HG03432 (cell line): ENCODE results near the gene BOLA1.
"Not testable (repeated sequence)": the region's sequence is repeated elsewhere in the genome, so short reads cannot be mapped to it uniquely, and the experiment has no call there.

Experiments used
- ATAC-seq: cut with Tn5 transposase; IDR thresholded peaks from one replicate; pipeline ENCODE4 v1.9.1; 2021; ENCODE audit warnings: mild to moderate bottlenecking, moderate library complexity; ENCODE audit not compliant: unreplicated experiment

BOLA1 gene

DNA sequence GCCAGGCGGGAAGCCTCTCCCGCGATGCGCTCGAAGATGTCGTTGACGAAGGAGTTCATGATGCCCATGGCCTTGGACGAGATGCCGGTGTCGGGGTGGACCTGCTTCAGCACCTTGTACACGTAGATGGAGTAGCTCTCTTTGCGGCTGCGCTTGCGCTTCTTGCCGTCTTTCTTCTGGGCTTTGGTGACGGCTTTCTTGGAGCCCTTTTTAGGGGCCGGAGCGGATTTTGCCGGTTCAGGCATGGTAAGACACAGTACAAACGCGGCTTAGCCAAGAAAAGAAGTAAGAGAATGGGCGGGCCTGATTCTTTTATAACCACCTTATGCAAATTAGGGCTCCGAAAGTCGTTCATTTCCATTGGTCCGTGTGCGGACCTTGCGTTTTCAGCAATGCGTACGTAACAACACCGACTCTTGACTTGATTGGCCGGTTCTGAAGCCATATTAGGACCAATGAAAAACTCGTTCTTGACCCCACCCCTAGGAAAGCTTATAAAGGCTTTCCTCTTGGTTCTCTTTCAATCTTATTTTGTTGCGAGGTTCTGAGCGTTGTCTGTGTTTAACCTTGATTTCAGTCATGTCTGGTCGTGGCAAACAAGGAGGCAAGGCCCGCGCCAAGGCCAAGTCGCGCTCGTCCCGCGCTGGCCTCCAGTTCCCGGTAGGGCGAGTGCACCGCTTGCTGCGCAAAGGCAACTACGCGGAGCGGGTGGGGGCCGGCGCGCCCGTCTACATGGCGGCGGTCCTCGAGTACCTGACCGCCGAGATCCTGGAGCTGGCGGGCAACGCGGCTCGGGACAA is 12.8 kb upstream of the BOLA1 start:
- ATAC-seq, result peak; percentile 55

DNA sequence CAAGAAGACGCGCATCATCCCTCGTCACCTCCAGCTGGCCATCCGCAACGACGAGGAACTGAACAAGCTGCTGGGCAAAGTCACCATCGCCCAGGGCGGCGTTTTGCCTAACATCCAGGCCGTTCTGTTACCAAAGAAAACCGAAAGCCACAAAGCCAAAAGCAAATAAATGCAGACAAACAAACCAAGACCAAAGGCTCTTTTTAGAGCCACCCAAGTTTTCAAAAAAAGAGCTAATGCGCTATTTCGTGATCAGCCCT is 12.2 kb upstream of the BOLA1 start:
- not testable (repeated sequence) for ATAC-seq

DNA sequence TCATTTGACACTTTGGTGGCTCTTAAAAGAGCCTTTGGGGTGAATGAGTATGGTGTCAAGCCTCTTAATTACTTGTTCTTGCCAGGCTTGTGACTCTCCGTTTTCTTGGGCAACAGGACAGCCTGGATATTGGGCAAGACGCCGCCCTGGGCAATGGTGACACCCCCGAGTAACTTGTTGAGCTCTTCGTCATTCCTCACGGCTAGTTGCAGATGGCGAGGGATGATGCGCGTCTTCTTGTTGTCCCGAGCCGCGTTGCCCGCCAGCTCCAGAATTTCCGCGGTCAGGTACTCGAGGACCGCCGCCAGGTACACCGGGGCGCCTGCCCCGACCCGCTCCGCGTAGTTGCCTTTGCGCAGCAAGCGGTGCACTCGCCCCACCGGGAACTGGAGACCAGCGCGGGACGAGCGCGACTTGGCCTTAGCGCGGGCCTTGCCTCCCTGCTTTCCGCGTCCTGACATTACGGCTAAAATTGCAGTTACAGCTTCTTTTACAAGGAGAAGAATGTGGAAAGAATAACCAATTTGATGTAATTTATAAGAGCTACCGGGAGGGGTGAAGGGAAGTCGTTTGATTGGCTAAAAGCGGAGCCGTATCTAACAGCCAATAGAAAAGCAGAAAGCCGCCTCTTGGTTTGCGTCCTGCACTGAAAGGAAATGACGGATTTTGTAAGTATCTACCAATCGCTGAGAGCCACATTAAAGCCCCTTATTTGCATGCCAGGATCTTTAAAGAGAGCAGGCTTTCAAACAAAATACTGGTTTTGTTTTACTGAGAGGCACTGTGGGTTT is 11.7 kb upstream of the BOLA1 start:
- peak; percentile 42 for ATAC-seq

DNA sequence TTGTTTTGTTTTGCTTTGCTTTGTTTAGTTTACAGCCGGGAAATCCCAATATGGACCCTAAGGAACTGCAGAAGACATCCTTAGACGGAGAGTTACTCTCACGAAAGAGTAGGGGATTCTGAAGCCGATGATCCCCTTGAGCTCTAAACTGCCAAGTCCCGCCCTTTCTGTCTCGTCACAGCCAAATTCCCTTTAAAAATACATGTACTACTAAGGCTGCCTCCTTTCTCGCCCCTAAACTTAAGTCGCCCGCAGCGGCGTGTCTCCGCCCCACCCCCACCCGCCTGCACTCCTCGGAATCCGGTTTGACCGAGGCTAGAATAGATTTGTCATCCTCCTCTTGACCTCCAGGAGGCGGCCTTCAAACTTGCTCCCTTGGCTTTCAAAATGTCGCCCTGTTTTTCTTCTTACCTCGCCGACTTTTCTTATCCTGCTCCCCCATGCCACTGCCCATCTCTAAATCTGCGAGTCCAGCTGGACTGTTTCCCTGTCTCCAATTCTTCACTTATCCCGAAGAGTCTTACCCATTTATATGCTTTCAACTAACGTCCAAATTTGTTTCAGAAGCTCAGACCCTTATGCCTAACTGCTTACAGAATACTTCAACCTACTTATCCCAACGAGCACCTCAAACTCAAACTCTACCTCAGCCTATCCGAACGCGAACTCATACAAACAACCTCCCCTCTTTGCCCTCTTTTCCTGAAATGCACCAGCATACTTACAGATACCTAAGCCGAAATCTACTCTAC is 10.9 kb upstream of the BOLA1 start:
- ATAC-seq, result peak; percentile 34

DNA sequence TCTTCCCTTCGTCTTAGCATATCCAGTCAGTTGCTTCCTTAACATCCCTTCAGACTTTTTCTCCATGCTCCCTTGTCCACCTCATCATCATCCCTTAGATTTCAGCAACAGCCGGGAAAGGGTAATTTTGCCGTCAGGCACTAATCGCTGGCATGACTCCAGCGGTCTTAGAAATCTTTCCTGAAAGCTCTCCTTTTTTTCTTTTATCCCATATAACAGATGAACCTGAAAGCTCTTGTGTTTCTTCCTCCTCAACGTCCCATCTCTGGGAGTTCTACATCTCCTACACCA is 10.4 kb upstream of the BOLA1 start:
- no peak for ATAC-seq

DNA sequence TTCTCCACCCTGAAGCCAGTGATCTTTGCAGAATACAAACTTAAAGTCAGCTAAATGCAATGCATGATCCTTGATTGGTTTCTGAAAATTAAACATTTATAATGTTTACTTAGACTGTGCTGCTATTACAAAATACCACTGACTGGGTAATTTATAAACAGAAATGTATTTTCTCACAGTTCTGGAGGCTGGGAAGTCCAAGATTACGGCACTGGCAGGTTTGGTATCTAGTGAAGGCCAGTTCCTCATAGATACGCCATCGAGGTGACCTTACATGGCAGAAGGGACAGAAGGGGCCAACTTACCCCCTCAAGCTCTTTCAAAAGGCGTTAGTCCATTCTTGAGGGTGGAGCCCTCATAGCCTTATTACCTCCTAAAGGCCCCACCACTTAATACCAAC is 2.8 kb upstream of the BOLA1 start:
- no peak for ATAC-seq

DNA sequence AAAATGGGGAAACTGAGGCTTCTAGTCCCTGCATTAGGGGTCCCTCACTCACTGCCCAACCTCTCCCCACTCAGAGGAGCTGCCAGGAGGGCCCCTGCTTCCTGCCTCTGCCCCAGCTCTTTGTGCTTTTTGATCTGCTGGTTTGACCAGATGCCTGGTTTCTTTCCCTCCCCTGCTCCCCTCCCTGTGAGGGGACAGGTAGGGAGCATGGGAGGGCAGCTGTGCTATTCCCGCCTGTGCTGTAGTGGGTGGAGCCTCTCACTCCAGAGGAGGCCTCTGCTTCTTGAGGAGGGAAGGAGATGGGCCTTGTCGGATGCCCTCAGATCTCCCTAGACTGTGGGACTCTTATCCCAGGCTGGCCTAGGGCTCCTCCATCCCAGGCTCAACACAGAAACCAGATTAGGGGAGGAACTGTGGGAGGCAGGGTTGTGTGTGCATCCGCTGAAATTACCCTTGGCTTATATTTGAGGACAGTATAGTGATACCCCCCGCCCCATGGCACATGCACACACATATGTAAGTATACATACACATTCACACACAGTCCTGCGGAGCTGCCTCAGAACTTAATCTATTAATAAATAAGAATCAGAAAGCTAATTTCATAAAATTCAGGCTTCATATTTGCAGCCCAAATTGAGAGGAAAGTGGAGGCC is 4.6 kb downstream of the BOLA1 start:
- no peak for ATAC-seq

DNA sequence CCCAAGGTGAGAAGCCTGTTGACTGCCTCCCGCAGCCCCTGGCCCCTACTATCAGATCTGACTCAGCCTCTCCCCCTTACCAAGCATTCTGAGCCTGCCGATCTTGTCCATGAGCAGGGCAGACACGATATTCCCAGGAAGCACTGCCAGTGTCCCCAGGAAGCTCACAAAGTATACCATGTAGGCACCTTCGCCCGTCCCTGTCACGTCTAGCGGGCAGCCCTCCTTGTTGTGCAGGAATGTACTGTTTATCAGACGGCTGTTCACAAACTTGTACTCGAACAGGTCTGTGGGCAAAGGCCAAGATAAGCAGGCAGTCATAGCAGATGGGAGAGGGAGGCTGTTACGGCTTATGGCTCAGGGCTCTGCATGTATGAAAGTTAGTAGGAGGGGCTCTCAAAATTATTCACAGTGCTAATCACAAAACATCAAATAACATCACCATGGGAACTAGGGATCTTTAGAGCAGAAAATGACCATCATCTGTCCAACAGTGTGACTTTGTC is 7.3 kb downstream of the BOLA1 start:
- ATAC-seq, result no peak

DNA sequence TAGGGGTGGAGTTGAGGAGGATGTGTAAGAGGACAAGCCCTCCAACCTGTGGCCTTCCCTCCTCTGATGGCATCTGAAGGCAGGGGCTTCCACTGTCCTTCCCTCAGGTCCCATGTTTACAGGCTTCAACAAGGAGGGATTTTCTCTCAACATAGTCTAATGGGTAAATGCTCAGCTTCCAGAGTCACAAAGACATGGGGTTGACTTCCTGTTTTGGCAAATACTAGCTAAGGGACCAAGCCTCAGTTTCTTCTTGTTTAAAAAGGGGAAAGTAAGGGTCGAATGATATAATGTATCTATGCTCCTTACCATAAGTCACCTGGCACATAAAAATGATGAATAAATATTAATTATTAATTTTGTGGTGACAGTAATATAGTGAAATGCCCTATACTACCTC is 15.2 kb downstream of the BOLA1 start:
- ATAC-seq, result no peak

DNA sequence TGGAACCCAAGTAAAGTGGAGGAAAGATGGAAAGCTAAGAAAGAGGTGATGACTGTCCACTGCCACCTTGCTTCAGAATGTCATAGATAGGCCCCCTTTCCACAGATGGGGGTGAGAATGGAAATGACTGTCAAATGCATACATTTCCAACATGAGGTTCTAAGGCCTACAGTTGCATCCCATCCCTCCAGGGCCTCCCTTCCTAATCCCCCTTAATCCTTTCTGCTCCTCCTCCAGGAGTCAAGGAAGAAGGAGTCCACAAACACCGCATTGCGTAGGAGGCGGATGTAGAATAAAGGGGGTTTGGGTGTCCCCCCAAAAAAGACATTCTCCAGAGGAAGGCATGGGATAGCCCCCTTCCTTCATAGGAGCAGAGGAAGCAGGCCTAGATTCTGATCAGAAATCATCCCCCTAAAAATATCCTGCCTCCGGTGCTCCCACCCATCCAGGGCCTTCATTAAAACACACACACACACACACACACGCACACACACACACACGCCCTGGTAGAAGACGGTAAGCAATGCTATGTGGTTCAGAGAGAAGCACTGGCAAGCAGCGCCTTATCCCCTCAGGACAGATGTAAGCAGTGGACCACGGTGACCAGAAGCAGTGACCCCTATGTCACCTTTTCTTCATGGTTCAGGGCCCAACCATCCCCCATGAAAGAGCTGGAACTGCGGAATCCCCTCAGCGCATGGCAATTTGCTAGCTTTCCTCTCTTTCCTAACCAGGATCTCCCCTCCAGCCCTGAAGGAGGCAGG is 16.2 kb downstream of the BOLA1 start:
- no peak for ATAC-seq

DNA sequence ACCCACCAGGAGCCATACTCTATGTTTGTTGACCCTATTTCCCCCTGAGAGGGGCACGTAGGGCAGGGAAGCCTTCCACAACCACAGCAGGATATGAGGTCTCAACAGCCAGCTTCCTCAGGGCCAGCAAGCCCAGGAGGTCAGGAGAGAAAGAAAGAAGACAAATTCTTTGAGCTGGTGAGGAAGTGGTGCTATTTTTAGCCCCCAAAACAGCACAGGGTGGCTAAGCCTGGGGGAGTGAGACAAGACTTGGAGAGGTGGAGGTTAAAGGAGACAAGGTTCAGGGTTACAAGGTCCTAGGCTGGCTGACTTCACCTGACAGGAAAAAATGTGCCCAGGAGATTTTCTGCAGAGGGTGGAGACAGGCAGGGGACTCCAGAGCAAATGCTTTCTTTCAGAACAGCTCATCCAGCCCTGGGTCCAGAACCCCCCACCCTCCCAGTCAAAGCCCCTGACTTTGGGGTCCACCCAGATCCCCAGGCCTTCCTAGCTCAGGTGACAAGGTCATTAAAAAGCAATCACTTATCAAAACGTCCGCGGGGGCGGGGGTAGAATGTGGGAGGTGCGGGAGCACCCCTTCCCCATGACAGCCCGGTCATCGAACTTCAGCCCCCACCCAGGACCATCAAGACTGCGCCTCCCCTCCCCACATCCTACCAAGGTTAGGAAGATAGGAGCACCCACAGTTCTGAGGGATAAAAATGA is 17.0 kb downstream of the BOLA1 start:
- ATAC-seq, result no peak

DNA sequence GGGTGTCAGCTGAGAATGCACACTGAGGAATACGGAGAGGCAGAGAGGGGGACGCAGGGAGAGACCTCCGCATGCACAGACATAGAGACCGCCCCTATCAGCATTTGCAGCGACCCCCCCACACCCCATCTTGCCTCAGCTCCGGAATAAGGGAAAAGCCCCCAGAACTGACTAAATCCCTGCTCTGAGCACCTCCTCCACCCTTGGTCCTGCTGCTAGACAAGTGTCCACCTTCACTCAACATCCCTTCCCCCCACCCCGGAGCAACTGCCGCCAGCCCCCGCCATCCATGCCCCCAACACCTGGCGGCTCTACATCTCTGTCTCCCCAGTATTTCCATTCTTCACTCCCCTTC is 17.5 kb downstream of the BOLA1 start:
- ATAC-seq, result no peak

DNA sequence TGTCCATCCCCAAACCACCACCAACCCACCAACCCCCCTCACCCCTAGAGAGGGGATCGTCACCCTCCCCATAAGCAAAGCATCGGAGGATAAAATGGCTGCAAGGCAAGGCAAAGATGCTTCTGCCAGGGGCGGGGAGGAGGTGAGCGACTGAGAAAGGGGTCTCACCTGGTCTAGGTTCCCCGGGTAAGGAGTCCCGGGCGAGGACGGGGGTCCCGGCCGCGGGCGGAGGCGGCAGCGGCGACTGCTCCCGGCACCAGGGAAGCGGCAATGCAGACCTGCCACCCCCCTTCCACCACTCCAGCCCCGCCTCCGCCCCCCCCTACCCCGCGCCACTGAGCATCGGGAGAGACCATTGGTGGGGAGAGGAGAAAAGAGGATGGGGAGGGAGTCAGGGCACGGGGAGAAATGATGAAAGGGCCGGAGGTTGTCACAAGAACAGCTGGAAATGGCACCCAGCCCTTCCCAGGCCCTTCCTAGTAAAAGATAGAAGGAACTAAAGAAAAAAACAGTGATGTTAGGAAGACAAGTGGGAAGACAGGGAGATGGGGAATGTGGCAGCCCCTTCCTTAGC is 18.3 kb downstream of the BOLA1 start, which contains the start of gene SV2A:
Gene SV2A, minus strand, starts transcription at position 274 of the 574 bp plus-strand sequence. CDS start 4,004 bp downstream, outside the sequence.
- ATAC-seq, result no peak

DNA sequence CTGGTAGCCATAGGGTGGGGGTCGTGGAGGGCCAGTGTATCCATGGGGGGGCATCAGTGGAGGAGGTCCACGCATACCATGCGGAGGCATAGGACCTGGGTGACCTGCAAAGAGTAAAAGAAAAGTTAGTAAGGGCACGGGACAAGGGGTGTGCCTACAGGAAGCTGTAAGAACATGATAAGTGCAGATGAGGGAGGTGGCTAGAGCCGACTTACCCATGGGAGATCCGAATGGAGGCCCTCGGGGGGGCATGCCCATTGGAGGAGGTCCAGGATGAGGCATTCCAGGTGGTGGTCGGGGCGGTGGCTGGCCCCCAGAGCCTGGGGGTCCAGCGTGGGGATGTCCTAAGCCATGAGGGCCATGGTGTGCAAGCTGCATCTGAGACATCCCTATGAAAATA is 24.3 kb downstream of the BOLA1 start:
- ATAC-seq, result no peak

DNA sequence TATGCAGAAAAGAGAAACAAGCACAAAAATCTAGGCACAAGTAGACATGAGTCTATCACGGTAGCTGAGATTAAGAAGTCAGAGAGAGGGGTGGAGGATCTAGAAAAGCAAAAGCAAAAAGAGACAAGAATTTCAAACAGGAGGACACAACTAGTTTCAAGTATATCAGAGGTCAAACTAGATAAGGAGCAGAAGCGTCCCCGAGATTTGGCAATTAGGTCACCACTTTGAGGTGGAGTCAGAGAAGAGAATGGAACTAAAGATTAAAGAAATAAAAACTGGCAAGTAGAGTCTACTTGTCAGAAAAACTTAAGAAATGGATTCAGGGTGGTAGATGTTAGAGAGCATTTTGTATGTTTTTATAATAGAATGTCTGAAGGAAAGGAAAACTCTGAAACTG is 26.0 kb downstream of the BOLA1 start:
- no peak for ATAC-seq

DNA sequence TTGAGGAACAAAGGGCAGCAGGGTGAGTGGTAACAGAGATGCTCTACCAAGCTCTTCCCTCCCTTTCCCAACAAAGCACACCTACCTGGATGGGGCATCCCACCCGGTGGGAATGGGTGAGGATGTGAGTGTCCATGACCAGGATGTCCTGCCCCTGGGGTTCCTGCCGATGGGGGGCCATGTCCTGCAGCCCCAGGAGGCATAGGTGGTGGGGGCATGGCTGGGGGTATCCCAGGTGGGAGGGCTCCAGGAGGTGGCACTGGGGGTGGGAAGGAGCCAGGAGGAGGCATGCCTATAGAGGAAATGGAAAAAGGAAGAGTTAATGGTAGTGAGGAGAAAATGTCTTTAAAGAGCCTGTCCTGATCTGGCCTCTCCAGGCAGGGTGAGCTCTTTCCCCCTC is 26.4 kb downstream of the BOLA1 start:
- ATAC-seq, result no peak

DNA sequence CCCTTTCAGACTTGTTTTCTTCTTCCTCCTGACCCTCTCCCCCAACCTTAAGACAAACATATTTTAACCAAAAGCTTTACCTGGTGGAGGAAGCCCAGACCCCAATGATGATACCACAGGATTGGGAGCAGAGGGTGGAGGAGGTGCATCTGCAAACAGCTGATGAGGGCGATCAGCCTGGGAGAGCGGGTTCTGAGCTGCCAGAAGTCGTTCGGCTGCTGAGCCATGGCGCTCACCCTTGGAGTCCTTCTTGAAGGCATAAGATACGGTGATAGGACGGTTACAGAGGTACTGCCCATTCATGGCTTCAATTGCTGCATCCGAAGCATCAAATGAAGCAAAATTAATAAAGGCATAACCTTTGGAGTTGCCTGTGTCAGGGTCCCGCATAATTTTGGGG is 26.9 kb downstream of the BOLA1 start:
- ATAC-seq, result no peak

DNA sequence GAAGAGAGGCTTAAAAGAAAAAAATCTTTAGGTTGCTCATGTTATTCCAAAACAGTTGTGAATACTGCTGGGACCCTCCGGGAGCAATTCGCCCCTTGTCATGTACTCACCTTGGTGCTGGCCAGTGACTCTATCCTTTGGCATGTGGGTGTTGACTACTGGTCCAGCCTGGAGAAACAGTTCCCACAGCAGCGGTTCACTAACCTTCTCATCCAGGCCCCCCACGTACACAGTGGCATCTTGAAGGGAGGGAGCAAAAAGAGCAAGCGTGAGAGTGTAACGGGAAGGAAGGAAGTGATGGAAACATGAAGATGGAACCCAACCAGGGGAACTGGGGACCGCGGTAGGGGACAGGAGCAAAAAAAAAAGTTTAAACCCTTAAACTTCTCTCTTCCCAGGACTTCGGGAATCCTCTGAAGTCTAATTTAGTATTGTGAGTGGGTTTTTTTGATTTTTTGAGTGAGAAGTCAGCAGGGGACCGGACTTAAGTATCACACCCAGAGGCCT is 27.7 kb downstream of the BOLA1 start:
- no peak for ATAC-seq
